22Rv1 (cell line): ENCODE data around the gene MAPK9.

Source experiments
- CTCF ChIP-seq: fragments of 450-650 bp; IDR thresholded peaks from 2 replicates; pipeline ENCODE4 v1.5.1; 2017; ENCODE audit warnings: mild to moderate bottlenecking
- ZFX ChIP-seq: fragments of 450-650 bp; IDR thresholded peaks from 2 replicates; pipeline ENCODE4 v1.6.1; 2017; ENCODE audit warnings: antibody characterized with exemption, borderline replicate concordance

DNA sequence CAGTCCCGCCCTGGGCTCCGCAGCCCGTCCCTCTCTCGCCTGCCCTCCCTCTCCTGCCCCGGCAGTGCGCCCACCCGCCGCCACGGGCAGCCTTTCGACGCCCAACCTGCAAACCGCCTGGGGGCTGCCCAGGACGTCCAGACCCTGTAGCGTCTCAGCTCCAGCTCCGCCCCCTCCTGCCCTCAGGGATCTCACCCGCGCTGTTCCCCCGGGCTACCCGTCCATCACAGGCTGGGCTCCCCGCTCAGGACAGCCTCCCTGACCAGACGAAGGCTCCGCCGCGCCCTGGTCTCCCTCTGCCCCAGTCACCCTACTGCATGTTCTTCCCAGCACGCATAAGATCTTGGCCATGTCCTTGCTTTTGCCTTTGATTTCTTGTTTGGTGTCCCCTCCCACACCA is 84.3 kb downstream of the MAPK9 start:
- TF ChIP-seq CTCF: no peak
- TF ChIP-seq ZFX: no peak
